ENCODE results near the gene RAMP3. TPM values are rescaled to one million over a fixed set of nuclear protein-coding genes. Genes with fewer than 3 reads are reported as not detected.

RAMP3 gene
- total and polyA plus RNA-seq, 10 of the 15 experiments (the other 5 are each of a cell fraction or from before 2014, with no cell fraction given), result not detected

GRCh38 chr7:45185028-45185863, 27.7 kb downstream of the RAMP3 start (continued):
- no peak for TF ChIP-seq ZSCAN29 (IDR thresholded peaks at IDR 0.05)
- no peak for TF ChIP-seq RFX5 (IDR thresholded peaks at IDR 0.05; ENCODE audit: low read depth, low read length)

DNA sequence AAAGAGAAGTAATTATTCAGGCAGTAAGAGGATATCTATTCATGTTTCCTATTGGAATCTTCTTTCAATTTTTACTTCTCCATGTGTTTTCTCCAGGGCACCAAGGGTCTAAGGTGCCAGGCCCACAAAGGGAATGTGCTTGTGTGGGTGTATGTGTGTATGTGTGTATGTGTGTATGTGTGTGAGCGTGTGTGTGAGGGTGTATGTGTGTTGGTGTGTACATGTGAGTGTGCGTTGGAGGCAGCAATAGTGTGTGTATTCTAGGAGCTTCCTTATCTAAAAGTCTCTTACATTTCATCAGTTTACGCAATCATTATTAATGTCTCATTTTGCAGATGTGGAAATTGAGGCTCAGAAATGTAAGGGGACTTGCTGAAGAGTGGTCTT, 28.3 kb downstream of the RAMP3 start:
- no peak for DNase-seq (ENCODE audit: low read depth, low spot score)
- Histone ChIP-seq H3K9me3 (replicated peaks; ENCODE audit: control insufficient read depth, insufficient read depth, low read length) (no peaks in the 10 kb centered on the region), H2AFZ (ENCODE audit: control insufficient read depth, low read depth, low read length) (no peak overlapping the region), H3K4me1 (ENCODE audit: control insufficient read depth, insufficient read depth, low read length) (no peaks in the 10 kb centered on the region), H3K9ac (ENCODE audit: control insufficient read depth, insufficient read depth, low read length) (no peak overlapping the region), H3K27ac (ENCODE audit: control insufficient read depth, insufficient read depth) (no peak overlapping the region), H3K36me3 (ENCODE audit: control insufficient read depth in 2 of 2, insufficient read depth in 2 of 2, low read length in 1 of 2) (no peaks in the 10 kb centered on the region), H3K79me2 (ENCODE audit: control insufficient read depth, insufficient read depth, low read length) (no peaks in the 10 kb centered on the region), H4K20me1 (ENCODE audit: control insufficient read depth, insufficient read depth) (no peaks in the 10 kb centered on the region), H3K4me2 (ENCODE audit: control insufficient read depth, insufficient read depth) (no peak overlapping the region), H3K27me3 (replicated peaks in 1 of 2; ENCODE audit: control insufficient read depth in 2 of 2, insufficient read depth in 2 of 2, low read length in 1 of 2) (no peaks in the 10 kb centered on the region; a peak in 1 of 4 replicates), H3K4me3 (no peak overlapping the region)
- RAD21 ChIA-PET (ENCODE audit: unreplicated experiment), result no interaction called here
- in situ Hi-C loops (cut with MboI) (no loop called here), intact Hi-C loops (cut with micrococcal nuclease; ENCODE audit: unreplicated experiment) (no loop called here)
- BruUV-seq (replicated peaks), result no TSS peak
- WGBS (ENCODE audit: insufficient coverage, insufficient replicate concordance, low lambda C conversion rate, missing lambda C conversion rate), result 57% methylated on average over 3 of the region's 3 CpGs
- SMC1A ChIA-PET (ENCODE audit: uncharacterized antibody, unreplicated experiment), result interaction anchor here (1.0 kb wide), 1 partner anchor 136 kb away, joined by 3 read pairs; no protein-coding TSS in a partner anchor
- POLR2A ChIA-PET, result no interaction called here
- FAIRE-seq, result no peak
- ATAC-seq, result no peak
- CTCF ChIA-PET, result no interaction called here
- TF ChIP-seq JUNB (IDR thresholded peaks at IDR 0.05) (no peak), STAT3 (IDR thresholded peaks at IDR 0.05; ENCODE audit: low read depth, low read length) (no peak), REST (IDR thresholded peaks at IDR 0.05; ENCODE audit: low read depth, low read length) (no peak), RB1 (IDR thresholded peaks at IDR 0.05; ENCODE audit: borderline replicate concordance) (no peak), CBX5 (IDR thresholded peaks at IDR 0.05; ENCODE audit: low read depth) (no peak), HDAC6 (IDR thresholded peaks at IDR 0.05; ENCODE audit: unreplicated experiment) (no peak), PAX5 (IDR thresholded peaks at IDR 0.05; ENCODE audit: borderline replicate concordance, low read depth, low read length) (no peak), MLLT1 (IDR thresholded peaks at IDR 0.05) (no peak), SKIL (IDR thresholded peaks at IDR 0.05; ENCODE audit: low read depth, poor library complexity, severe bottlenecking) (no peak), FOXK2 (IDR thresholded peaks at IDR 0.05) (no peak)
- TF ChIP-seq, protein P1, sequence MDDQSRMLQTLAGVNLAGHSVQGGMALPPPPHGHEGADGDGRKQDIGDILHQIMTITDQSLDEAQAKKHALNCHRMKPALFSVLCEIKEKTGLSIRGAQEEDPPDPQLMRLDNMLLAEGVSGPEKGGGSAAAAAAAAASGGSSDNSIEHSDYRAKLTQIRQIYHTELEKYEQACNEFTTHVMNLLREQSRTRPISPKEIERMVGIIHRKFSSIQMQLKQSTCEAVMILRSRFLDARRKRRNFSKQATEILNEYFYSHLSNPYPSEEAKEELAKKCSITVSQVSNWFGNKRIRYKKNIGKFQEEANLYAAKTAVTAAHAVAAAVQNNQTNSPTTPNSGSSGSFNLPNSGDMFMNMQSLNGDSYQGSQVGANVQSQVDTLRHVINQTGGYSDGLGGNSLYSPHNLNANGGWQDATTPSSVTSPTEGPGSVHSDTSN (IDR thresholded peaks at IDR 0.05; ENCODE audit: insufficient replicate concordance, low read depth, low read length), result no peak

Measured in GM12878 (cell line).